ENCODE results near the gene ANAPC13. TPM values are rescaled to one million over a fixed set of nuclear protein-coding genes. Genes with fewer than 3 reads are reported as not detected.

Gene ANAPC13
- total RNA-seq, 8 experiments from 2014 or later = 61.5 to 124 (median 103) TPM

DNA sequence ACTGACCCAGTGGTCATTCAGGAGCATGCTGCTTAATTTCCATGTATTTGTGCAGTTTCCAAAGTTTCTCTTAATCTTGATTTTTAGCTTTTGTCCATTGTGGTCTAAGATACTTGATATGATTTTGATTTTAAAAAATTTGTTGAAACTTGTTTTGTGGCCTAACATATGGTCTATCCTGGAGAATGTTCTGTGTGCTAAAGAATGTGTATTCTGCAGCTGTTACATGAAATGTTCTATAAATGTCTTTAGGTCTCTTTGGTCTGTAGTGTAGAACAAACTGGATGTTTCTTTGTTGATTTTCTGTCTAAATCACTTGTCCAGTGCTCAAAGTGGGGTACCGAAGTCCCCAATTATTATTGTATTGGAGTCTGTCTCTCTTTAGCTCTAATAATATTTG, 17.5 kb upstream of the ANAPC13 start:
- no peak overlapping the region for H3K27ac ChIP-seq

GRCh38 chr3:134496471-134497071, 10.8 kb upstream of the ANAPC13 start:
- WGBS, 10 experiments = 39 to 100% (median 97%) methylated on average over 1 to 3 of the region's 3 CpGs
- H3K4me1 ChIP-seq (replicated peaks in 1 of 2) = no peaks in the 10 kb centered on the region
- in situ Hi-C loops (cut with MboI; ENCODE audit: low pct_unique_long_range_greater_than_20kb in 2 of 9, low sequenced_read_pairs in 9 of 9, unreplicated experiment in 9 of 9) = no loop called here
- no peak overlapping the region for H3K4me3 ChIP-seq
- no peak overlapping the region for H3K27ac ChIP-seq
- no peak for ATAC-seq (replicated peaks in 6 of 8)

More for the DNA sequence above, 17.5 kb upstream of the ANAPC13 start:
- H3K4me1 ChIP-seq (replicated peaks in 1 of 2) = no peaks in the 10 kb centered on the region
- ATAC-seq (replicated peaks in 6 of 8) = no peak
- whole genome bisulfite sequencing, 10 experiments = 88 to 100% (median 100%) methylated on average over 1 of the region's 1 CpG; no CpG with 5 or more reads in 4 of the 10 experiments
- in situ Hi-C loops (cut with MboI; ENCODE audit: low pct_unique_long_range_greater_than_20kb in 2 of 9, low sequenced_read_pairs in 9 of 9, unreplicated experiment in 9 of 9) = no loop called here
- no peak overlapping the region for H3K4me3 ChIP-seq

GRCh38 chr3:134495980-134496379, 10.2 kb upstream of the ANAPC13 start:
- no peak overlapping the region for H3K4me3 ChIP-seq
- in situ Hi-C loops (cut with MboI; ENCODE audit: low pct_unique_long_range_greater_than_20kb in 2 of 9, low sequenced_read_pairs in 9 of 9, unreplicated experiment in 9 of 9) = no loop called here
- ATAC-seq (replicated peaks in 6 of 8) = no peak
- H3K27ac ChIP-seq = no peak overlapping the region
- no peaks in the 10 kb centered on the region for H3K4me1 ChIP-seq (replicated peaks in 1 of 2)

GRCh38 chr3:134494495-134494894, 8.7 kb upstream of the ANAPC13 start:
- in situ Hi-C loops (cut with MboI; ENCODE audit: low pct_unique_long_range_greater_than_20kb in 2 of 9, low sequenced_read_pairs in 9 of 9, unreplicated experiment in 9 of 9) = no loop called here
- H3K4me1 ChIP-seq (replicated peaks in 1 of 2) = no peaks in the 10 kb centered on the region
- no peak overlapping the region for H3K27ac ChIP-seq
- peak in 3 of 8 experiments; percentile 65 to 98 (median 97) for ATAC-seq (replicated peaks in 6 of 8)
- 23 to 92% (median 80%) methylated on average over 1 to 5 of the region's 5 CpGs; no CpG with 5 or more reads in 2 of the 10 experiments for WGBS, 10 experiments
- H3K4me3 ChIP-seq = no peak overlapping the region

- H3K27ac ChIP-seq = peak overlapping the region; percentile 39 to 96
- in situ Hi-C loops (cut with MboI; ENCODE audit: low pct_unique_long_range_greater_than_20kb in 2 of 9, low sequenced_read_pairs in 9 of 9, unreplicated experiment in 9 of 9) = no loop called here
- H3K4me3 ChIP-seq = peak overlapping the region; percentile 66 to 83 (median 74)
- peaks cover 8 to 18% of the 10 kb centered on the region in 2 donors for H3K4me1 ChIP-seq (replicated peaks in 1 of 2)
- no peak for ATAC-seq (replicated peaks in 6 of 8)
- 20 to 73% (median 47%) methylated on average over 1 to 5 of the region's 5 CpGs for WGBS, 10 experiments
Measured at GRCh38 chr3:134487406-134487805, 1.6 kb upstream of the ANAPC13 start.

- peak overlapping the region; percentile 66 to 83 (median 74) for H3K4me3 ChIP-seq
- H3K4me1 ChIP-seq (replicated peaks in 1 of 2) = peaks cover 8 to 18% of the 10 kb centered on the region in 2 donors
- ATAC-seq (replicated peaks in 6 of 8) = peak; percentile 3 to 40 (median 22)
- in situ Hi-C loops (cut with MboI; ENCODE audit: low pct_unique_long_range_greater_than_20kb in 2 of 9, low sequenced_read_pairs in 9 of 9, unreplicated experiment in 9 of 9) = no loop called here
- H3K27ac ChIP-seq = peak overlapping the region; percentile 96 to 99
- 0 to 15% (median 3%) methylated on average over 4 to 11 of the region's 17 CpGs; no CpG with 5 or more reads in 3 of the 10 experiments for WGBS, 10 experiments
Measured at GRCh38 chr3:134486577-134487041, 824 bp upstream of the ANAPC13 start.

- WGBS, 10 experiments = 0 to 25% (median 3%) methylated on average over 4 to 14 of the region's 24 CpGs; no CpG with 5 or more reads in 1 of the 10 experiments
- in situ Hi-C loops (cut with MboI; ENCODE audit: low pct_unique_long_range_greater_than_20kb in 2 of 9, low sequenced_read_pairs in 9 of 9, unreplicated experiment in 9 of 9) = no loop called here
- peak; percentile 0 to 43 (median 22) for ATAC-seq (replicated peaks in 6 of 8)
- Histone ChIP-seq H3K4me1 (replicated peaks in 1 of 2) (peaks cover 8 to 18% of the 10 kb centered on the region in 2 donors), H3K27ac (peak overlapping the region; percentile 96 to 99), H3K4me3 (peak overlapping the region; percentile 66 to 83 (median 74))
Measured at GRCh38 chr3:134485075-134485717, 589 bp downstream of the ANAPC13 start.

GRCh38 chr3:134483195-134483900, 2.4 kb downstream of the ANAPC13 start:
- in situ Hi-C loops (cut with MboI; ENCODE audit: low pct_unique_long_range_greater_than_20kb in 2 of 9, low sequenced_read_pairs in 9 of 9, unreplicated experiment in 9 of 9) = no loop called here
- Histone ChIP-seq H3K27ac (no peak overlapping the region), H3K4me1 (replicated peaks in 1 of 2) (peaks cover 8 to 18% of the 10 kb centered on the region in 2 donors), H3K4me3 (no peak overlapping the region)
- ATAC-seq (replicated peaks in 6 of 8) = no peak
- WGBS, 10 experiments = 0 to 100% (median 97%) methylated on average over 1 to 6 of the region's 7 CpGs; no CpG with 5 or more reads in 3 of the 10 experiments

GRCh38 chr3:134482622-134483021, 3.2 kb downstream of the ANAPC13 start:
- in situ Hi-C loops (cut with MboI; ENCODE audit: low pct_unique_long_range_greater_than_20kb in 2 of 9, low sequenced_read_pairs in 9 of 9, unreplicated experiment in 9 of 9) = no loop called here
- WGBS, 10 experiments = 66 to 100% (median 100%) methylated on average over 1 to 3 of the region's 3 CpGs; no CpG with 5 or more reads in 2 of the 10 experiments
- Histone ChIP-seq H3K4me3 (no peak overlapping the region), H3K4me1 (replicated peaks in 1 of 2) (peaks cover 8 to 15% of the 10 kb centered on the region in 2 donors), H3K27ac (no peak overlapping the region)
- no peak for ATAC-seq (replicated peaks in 6 of 8)

- no peak overlapping the region for H3K27ac ChIP-seq
- in situ Hi-C loops (cut with MboI; ENCODE audit: low pct_unique_long_range_greater_than_20kb in 2 of 9, low sequenced_read_pairs in 9 of 9, unreplicated experiment in 9 of 9) = no loop called here
- WGBS, 10 experiments = 75 to 100% (median 87%) methylated on average over 1 of the region's 1 CpG; no CpG with 5 or more reads in 6 of the 10 experiments
- peaks cover 8 to 10% of the 10 kb centered on the region in 2 donors for H3K4me1 ChIP-seq (replicated peaks in 1 of 2)
- no peak overlapping the region for H3K4me3 ChIP-seq
- no peak for ATAC-seq (replicated peaks in 6 of 8)
Measured at GRCh38 chr3:134481166-134481565, 4.6 kb downstream of the ANAPC13 start.

DNA sequence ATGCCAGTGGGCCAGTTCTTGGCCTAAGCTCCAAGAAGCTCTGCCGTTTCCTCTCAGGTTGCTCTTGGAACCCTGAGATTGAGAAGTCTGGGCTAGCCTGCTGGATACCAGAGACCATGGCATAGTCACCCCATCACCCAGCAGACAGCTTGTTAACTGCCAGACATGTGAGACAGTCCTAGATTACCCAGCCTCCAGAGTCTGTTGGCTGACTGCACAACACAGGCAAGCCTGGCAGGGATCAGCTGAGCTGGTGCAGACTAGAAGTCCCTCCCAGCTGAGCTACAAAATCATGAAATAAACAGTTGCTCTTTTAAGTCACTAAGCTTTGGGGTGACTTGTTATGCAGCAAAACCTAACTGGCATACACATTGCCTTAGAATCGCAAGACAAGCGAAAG, 5.2 kb downstream of the ANAPC13 start:
- no peak for ATAC-seq (replicated peaks in 6 of 8)
- 50 to 100% (median 100%) methylated on average over 1 to 3 of the region's 3 CpGs; no CpG with 5 or more reads in 3 of the 10 experiments for WGBS, 10 experiments
- H3K4me3 ChIP-seq = no peak overlapping the region
- H3K4me1 ChIP-seq (replicated peaks in 1 of 2) = peaks cover 8 to 10% of the 10 kb centered on the region in 2 donors
- in situ Hi-C loops (cut with MboI; ENCODE audit: low pct_unique_long_range_greater_than_20kb in 2 of 9, low sequenced_read_pairs in 9 of 9, unreplicated experiment in 9 of 9) = no loop called here
- no peak overlapping the region for H3K27ac ChIP-seq

GRCh38 chr3:134477938-134478337, 7.8 kb downstream of the ANAPC13 start:
- in situ Hi-C loops (cut with MboI; ENCODE audit: low pct_unique_long_range_greater_than_20kb in 2 of 9, low sequenced_read_pairs in 9 of 9, unreplicated experiment in 9 of 9) = loop anchor here in 6 of 9 experiments (10.0 kb wide), 1 partner anchor 173 kb away; no protein-coding TSS in a partner anchor
- peak in 3 of 8 experiments; percentile 4 to 68 (median 32) for ATAC-seq (replicated peaks in 6 of 8)
- H3K4me1 ChIP-seq (replicated peaks in 1 of 2) = peaks cover 0 to 2% of the 10 kb centered on the region in 2 donors
- WGBS, 10 experiments = 27 to 100% (median 63%) methylated on average over 1 to 2 of the region's 2 CpGs
- H3K27ac ChIP-seq = no peak overlapping the region
- H3K4me3 ChIP-seq = no peak overlapping the region

- ATAC-seq (replicated peaks in 6 of 8) = peak in 2 of 8 experiments; percentile 25 to 68
- WGBS, 10 experiments = 53 to 100% (median 90%) methylated on average over 2 to 6 of the region's 6 CpGs; no CpG with 5 or more reads in 1 of the 10 experiments
- H3K4me3 ChIP-seq = no peak overlapping the region
- in situ Hi-C loops (cut with MboI; ENCODE audit: low pct_unique_long_range_greater_than_20kb in 2 of 9, low sequenced_read_pairs in 9 of 9, unreplicated experiment in 9 of 9) = loop anchor here in 6 of 9 experiments (10.0 kb wide), 1 partner anchor 172 kb away; no protein-coding TSS in a partner anchor
- H3K27ac ChIP-seq = no peak overlapping the region
- peaks cover 0 to 6% of the 10 kb centered on the region in 2 donors for H3K4me1 ChIP-seq (replicated peaks in 1 of 2)
Measured at GRCh38 chr3:134477002-134477401, 8.8 kb downstream of the ANAPC13 start.

Data from motor neuron (in vitro differentiated cells).